HG03354 (cell line): Measurements from ENCODE around the gene NRIP1.

Experiments
- ATAC-seq: cut with Tn5 transposase; IDR thresholded peaks from one replicate; pipeline ENCODE4 v1.9.1; 2021; ENCODE audit warnings: mild to moderate bottlenecking; ENCODE audit not compliant: unreplicated experiment, poor library complexity, severe bottlenecking

The NRIP1 gene

GRCh38 chr21:15064576-15065391 is at the start of gene NRIP1:
Gene NRIP1, minus strand, starts transcription at chr21:15065000. Its CDS starts 96,808 bp downstream, at chr21:14968192.
- ATAC-seq, result peak; percentile 86

- ATAC-seq, result no peak
Measured at GRCh38 chr21:15112858-15113257, 48.1 kb upstream of the NRIP1 start.

GRCh38 chr21:15108801-15109200 is 44.0 kb upstream of the NRIP1 start:
- no peak for ATAC-seq

- no peak for ATAC-seq
Measured at GRCh38 chr21:15104470-15104869, 39.7 kb upstream of the NRIP1 start.

- no peak for ATAC-seq
Measured at GRCh38 chr21:15098908-15099307, 34.1 kb upstream of the NRIP1 start.

- no peak for ATAC-seq
Measured at GRCh38 chr21:15098181-15098580, 33.4 kb upstream of the NRIP1 start.

GRCh38 chr21:15097580-15097979 is 32.8 kb upstream of the NRIP1 start:
- no peak for ATAC-seq

- no peak for ATAC-seq
Measured at GRCh38 chr21:15096146-15096545, 31.3 kb upstream of the NRIP1 start.

GRCh38 chr21:15095326-15095725 is 30.5 kb upstream of the NRIP1 start:
- no peak for ATAC-seq

GRCh38 chr21:15094706-15095105 is 29.9 kb upstream of the NRIP1 start:
- no peak for ATAC-seq

- no peak for ATAC-seq
Measured at GRCh38 chr21:15093216-15093615, 28.4 kb upstream of the NRIP1 start.

GRCh38 chr21:15092745-15093144 is 27.9 kb upstream of the NRIP1 start:
- ATAC-seq, result no peak

- ATAC-seq, result no peak
Measured at GRCh38 chr21:15090390-15090789, 25.6 kb upstream of the NRIP1 start.

- peak; percentile 66 for ATAC-seq
Measured at GRCh38 chr21:15088488-15088887, 23.7 kb upstream of the NRIP1 start.

GRCh38 chr21:15084668-15085067 is 19.9 kb upstream of the NRIP1 start:
- ATAC-seq, result no peak

- no peak for ATAC-seq
Measured at GRCh38 chr21:15080526-15080925, 15.7 kb upstream of the NRIP1 start.

- no peak for ATAC-seq
Measured at GRCh38 chr21:15079269-15079668, 14.5 kb upstream of the NRIP1 start.

- ATAC-seq, result no peak
Measured at GRCh38 chr21:15078180-15078579, 13.4 kb upstream of the NRIP1 start.

GRCh38 chr21:15077529-15078145 is 12.8 kb upstream of the NRIP1 start:
- no peak for ATAC-seq

GRCh38 chr21:15076730-15077129 is 11.9 kb upstream of the NRIP1 start:
- no peak for ATAC-seq

- no peak for ATAC-seq
Measured at GRCh38 chr21:15071009-15071408, 6.2 kb upstream of the NRIP1 start.
